Effector memory CD4-positive, alpha-beta T cell (primary cell): ENCODE results near the gene LAMA4.

Experiments used
- DNase-seq, 3 donors: peaks; one replicate each; pipeline ENCODE4 v3.0.0-alpha.2; 2020
- H3K27ac ChIP-seq: 2 replicates; pipeline ENCODE4 v1.7.0; 2013; ENCODE audit warnings: mild to moderate bottlenecking, low read length, moderate library complexity; ENCODE audit not compliant: insufficient read depth, poor library complexity, severe bottlenecking
- H3K27me3 ChIP-seq: replicated peaks from 2 replicates; pipeline ENCODE4 v1.7.0; 2013; ENCODE audit warnings: mild to moderate bottlenecking, low read length; ENCODE audit not compliant: insufficient read depth, control insufficient read depth, poor library complexity, severe bottlenecking
- H3K36me3 ChIP-seq: 2 replicates; pipeline ENCODE4 v1.7.0; 2013; ENCODE audit warnings: mild to moderate bottlenecking, low read length, moderate library complexity; ENCODE audit not compliant: control insufficient read depth, insufficient read depth
- H3K4me1 ChIP-seq: 2 replicates; pipeline ENCODE4 v1.7.0; 2013; ENCODE audit warnings: low read length, mild to moderate bottlenecking; ENCODE audit not compliant: control insufficient read depth, insufficient read depth, poor library complexity, severe bottlenecking
- H3K4me3 ChIP-seq: 2 replicates; pipeline ENCODE4 v1.7.0; 2013; ENCODE audit warnings: low read length, low read depth, mild to moderate bottlenecking; ENCODE audit not compliant: insufficient read depth, poor library complexity, severe bottlenecking
- H3K9me3 ChIP-seq: 2 replicates; pipeline ENCODE4 v1.7.0; 2013; ENCODE audit warnings: mild to moderate bottlenecking, low read length, moderate library complexity; ENCODE audit not compliant: control insufficient read depth

Gene LAMA4

GRCh38 chr6:112081569-112081968 lies 172.8 kb downstream of the LAMA4 start:
- Histone ChIP-seq H3K27me3 (no peaks in the 10 kb centered on the region), H3K4me3 (no peak overlapping the region), H3K9me3 (no peaks in the 10 kb centered on the region), H3K36me3 (peaks cover 23% of the 10 kb centered on the region), H3K27ac (no peak overlapping the region), H3K4me1 (no peaks in the 10 kb centered on the region)
- no peak for DNase-seq

GRCh38 chr6:112066606-112067005 lies 187.8 kb downstream of the LAMA4 start:
- H3K4me3 ChIP-seq = no peak overlapping the region

GRCh38 chr6:112065426-112065986 lies 188.9 kb downstream of the LAMA4 start:
- H3K9me3 ChIP-seq = no peaks in the 10 kb centered on the region
- no peak for DNase-seq
- no peaks in the 10 kb centered on the region for H3K27me3 ChIP-seq
- H3K27ac ChIP-seq = no peak overlapping the region
- H3K4me3 ChIP-seq = no peak overlapping the region
- H3K36me3 ChIP-seq = peaks cover 4% of the 10 kb centered on the region
- H3K4me1 ChIP-seq = no peaks in the 10 kb centered on the region

More at GRCh38 chr6:112066606-112067005, 187.8 kb downstream of the LAMA4 start:
- no peaks in the 10 kb centered on the region for H3K9me3 ChIP-seq
- DNase-seq = no peak
- no peaks in the 10 kb centered on the region for H3K27me3 ChIP-seq
- H3K27ac ChIP-seq = no peak overlapping the region
- H3K4me1 ChIP-seq = no peaks in the 10 kb centered on the region
- peaks cover 10% of the 10 kb centered on the region for H3K36me3 ChIP-seq

- DNase-seq = no peak
- Histone ChIP-seq H3K27ac (no peak overlapping the region), H3K4me3 (no peak overlapping the region), H3K4me1 (no peaks in the 10 kb centered on the region), H3K36me3 (no peaks in the 10 kb centered on the region), H3K27me3 (no peaks in the 10 kb centered on the region), H3K9me3 (no peaks in the 10 kb centered on the region)
These were observed 191.4 kb downstream of the LAMA4 start for GRCh38 chr6:112062966-112063365.

- H3K27ac ChIP-seq = no peak overlapping the region
- H3K4me1 ChIP-seq = no peaks in the 10 kb centered on the region
- H3K9me3 ChIP-seq = no peaks in the 10 kb centered on the region
- H3K36me3 ChIP-seq = no peaks in the 10 kb centered on the region
- no peak overlapping the region for H3K4me3 ChIP-seq
- no peak for DNase-seq
- no peaks in the 10 kb centered on the region for H3K27me3 ChIP-seq
These were observed 192.8 kb downstream of the LAMA4 start for GRCh38 chr6:112061605-112062004.
